GM19023 (cell line): Measurements from ENCODE around the gene CDT1.
"Not testable (repeated sequence)": the region's sequence is repeated elsewhere in the genome, so short reads cannot be mapped to it uniquely, and the experiment has no call there.

Experiments
- ATAC-seq: cut with Tn5 transposase; IDR thresholded peaks from one replicate; pipeline ENCODE4 v1.9.1; 2021; ENCODE audit warnings: mild to moderate bottlenecking, moderate library complexity; ENCODE audit not compliant: unreplicated experiment

CDT1 gene

GRCh38 chr16:88782454-88783390, 20.9 kb upstream of the CDT1 start:
- no peak for ATAC-seq

GRCh38 chr16:88783391-88784073, 20.1 kb upstream of the CDT1 start:
- no peak for ATAC-seq

GRCh38 chr16:88784074-88784855, 19.3 kb upstream of the CDT1 start:
- no peak for ATAC-seq

- ATAC-seq = no peak
Observed at GRCh38 chr16:88784856-88785105, 18.8 kb upstream of the CDT1 start.

GRCh38 chr16:88785106-88785924, 18.3 kb upstream of the CDT1 start, which contains the start of gene PIEZO1:
PIEZO1 (minus strand) TSS chr16:88785220; CDS start chr16:88784964, 256 bp downstream.
- no peak for ATAC-seq

GRCh38 chr16:88787579-88788314, 15.8 kb upstream of the CDT1 start:
- ATAC-seq = no peak

GRCh38 chr16:88788749-88789148, 14.8 kb upstream of the CDT1 start:
- ATAC-seq = not testable (repeated sequence)

GRCh38 chr16:88789594-88789993, 14.0 kb upstream of the CDT1 start:
- no peak for ATAC-seq

GRCh38 chr16:88790312-88791211, 13.0 kb upstream of the CDT1 start:
- no peak for ATAC-seq

GRCh38 chr16:88792078-88792550, 11.5 kb upstream of the CDT1 start:
- no peak for ATAC-seq

GRCh38 chr16:88792668-88793250, 10.8 kb upstream of the CDT1 start:
- no peak for ATAC-seq

- no peak for ATAC-seq
Observed at GRCh38 chr16:88793251-88793954, 10.2 kb upstream of the CDT1 start.

GRCh38 chr16:88796278-88796677, 7.3 kb upstream of the CDT1 start:
- ATAC-seq = no peak

- ATAC-seq = no peak
Observed at GRCh38 chr16:88798073-88798472, 5.5 kb upstream of the CDT1 start.

- ATAC-seq = no peak
Observed at GRCh38 chr16:88798772-88799455, 4.7 kb upstream of the CDT1 start.

- ATAC-seq = no peak
Observed at GRCh38 chr16:88799569-88800276, 3.9 kb upstream of the CDT1 start.

GRCh38 chr16:88800277-88800592, 3.4 kb upstream of the CDT1 start:
- no peak for ATAC-seq
